SK-N-SH (cell line): ENCODE results near the gene NKD1. TPM values are rescaled to one million over a fixed set of nuclear protein-coding genes. Genes with fewer than 3 reads are reported as not detected.

Source experiments
- CTCF ChIA-PET: fragments of 300-600, 350-600 bp; formaldehyde crosslinking; extraction: SDS; loops from one replicate; lab custom pipeline; 2021; lab: Yijun Ruan, JAX
- POLR2A ChIA-PET: fragments of 350-600 bp; sonication (Branson Sonifier 250); formaldehyde crosslinking; extraction: SDS; loops from one replicate; lab custom pipeline; 2020; ENCODE audit warnings: antibody characterized with exemption, inconsistent platforms; lab: Yijun Ruan, JAX
- DNase-seq: peaks from one replicate; pipeline ENCODE4 v3.0.0; 2012
- H2AFZ ChIP-seq: fragments of 200-600 bp; sonication (generic); 2 replicates; pipeline ENCODE4 v1.8.1; 2016; ENCODE audit warnings: antibody characterized with exemption, mild to moderate bottlenecking, low read depth
- H3F3A ChIP-seq: fragments of 200-600 bp; sonication (generic); replicated peaks from 2 replicates; pipeline ENCODE3; 2016; ENCODE audit warnings: antibody characterized with exemption, mild to moderate bottlenecking; ENCODE audit not compliant: insufficient read depth
- H3K27ac ChIP-seq, 2 experiments: fragments of 200-500 bp in 1 of 2; fragments of 200-600 bp in 1 of 2; sonication (Bioruptor generic) in 1 of 2; sonication (generic), shearing (Covaris generic) in 1 of 2; 2 replicates each; pipeline versions ENCODE4 v1.5.1 to v1.6.1; 2014 to 2016; ENCODE audit warnings: low read depth in 2 of 2, inconsistent platforms in 1 of 2, low read length in 1 of 2, mild to moderate bottlenecking in 1 of 2, mixed read lengths in 1 of 2
- H3K27me3 ChIP-seq: fragments of 200-600 bp; sonication (generic), shearing (Covaris generic); 2 replicates; pipeline ENCODE4 v1.6.1; 2016; ENCODE audit warnings: mixed run types; ENCODE audit not compliant: insufficient read depth
- H3K36me3 ChIP-seq, 2 experiments: fragments of 200-500 bp in 1 of 2; fragments of 200-600 bp in 1 of 2; sonication (Bioruptor generic) in 1 of 2; sonication (generic) in 1 of 2; replicated peaks in 1 of 2; 2 replicates each; pipeline versions ENCODE3 to v1.5.1; 2014 to 2016; ENCODE audit warnings: low read length in 1 of 2, mild to moderate bottlenecking in 1 of 2; ENCODE audit not compliant: insufficient read depth in 2 of 2, control insufficient read depth in 1 of 2
- H3K4me1 ChIP-seq, 2 experiments: fragments of 200-500 bp in 1 of 2; fragments of 200-600 bp in 1 of 2; sonication (Bioruptor generic) in 1 of 2; sonication (generic), shearing (Covaris generic) in 1 of 2; 2 replicates each; pipeline versions ENCODE4 v1.5.1 to v1.6.1; 2014 to 2016; ENCODE audit warnings: low read depth in 1 of 2, low read length in 1 of 2, mixed run types in 1 of 2; ENCODE audit not compliant: insufficient read depth in 2 of 2, control insufficient read depth in 1 of 2
- H3K4me2 ChIP-seq: fragments of 200-600 bp; sonication (generic), shearing (Covaris generic); 2 replicates; pipeline ENCODE4 v1.6.1; 2017; ENCODE audit warnings: mixed run types
- H3K4me3 ChIP-seq, 2 experiments: fragments of 200-500 bp in 1 of 2; fragments of 200-600 bp in 1 of 2; sonication (Bioruptor generic) in 1 of 2; sonication (generic), shearing (Covaris generic) in 1 of 2; 2 replicates each; pipeline versions ENCODE4 v1.5.1 to v1.8.1; 2014 to 2016; ENCODE audit warnings: low read depth in 2 of 2, inconsistent platforms in 1 of 2, low read length in 1 of 2, mild to moderate bottlenecking in 1 of 2, mixed read lengths in 1 of 2, moderate library complexity in 1 of 2
- H3K79me2 ChIP-seq: fragments of 200-600 bp; sonication (generic); 2 replicates; pipeline ENCODE4 v1.8.1; 2017; ENCODE audit warnings: mild to moderate bottlenecking; ENCODE audit not compliant: insufficient read depth
- H3K9ac ChIP-seq: fragments of 200-600 bp; sonication (generic); 2 replicates; pipeline ENCODE4 v1.6.1; 2017; ENCODE audit warnings: mixed run types
- H3K9me2 ChIP-seq: fragments of 200-600 bp; sonication (generic); 2 replicates; pipeline ENCODE4 v1.6.1; 2017; ENCODE audit warnings: mixed run types
- H3K9me3 ChIP-seq: fragments of 200-600 bp; sonication (generic); 2 replicates; pipeline ENCODE4 v1.6.1; 2017; ENCODE audit warnings: mixed run types, mild to moderate bottlenecking, moderate library complexity
- H4K20me1 ChIP-seq: fragments of 200-600 bp; sonication (generic); 2 replicates; pipeline ENCODE4 v1.6.1; 2017; ENCODE audit warnings: mild to moderate bottlenecking, mixed run types; ENCODE audit not compliant: insufficient read depth
- CHD2 ChIP-seq: fragments of 150-350 bp; IDR thresholded peaks from 2 replicates; pipeline ENCODE4 v1.6.1; 2018; ENCODE audit warnings: low read length; ENCODE audit not compliant: partially characterized antibody
- ELF1 ChIP-seq: IDR thresholded peaks from 2 replicates; pipeline ENCODE4 v1.4.0; 2012
- EP300 ChIP-seq, 2 experiments: IDR thresholded peaks; 2 replicates each; pipeline versions ENCODE4 v1.4.0 to v1.6.1; 2012; ENCODE audit warnings: borderline replicate concordance in 1 of 2, low read depth in 1 of 2, low read length in 1 of 2
- EZH2phosphoT487 ChIP-seq: fragments of 200-600 bp; sonication (generic); IDR thresholded peaks from 2 replicates; pipeline ENCODE4 v1.6.1; 2017; ENCODE audit warnings: low read depth, mixed run types, mild to moderate bottlenecking, antibody characterized with exemption, moderate library complexity, borderline replicate concordance
- FOXM1 ChIP-seq: IDR thresholded peaks from 2 replicates; pipeline ENCODE4 v1.4.0; 2012; ENCODE audit warnings: low read depth, mild to moderate bottlenecking
- IRF3 ChIP-seq: fragments of 150-350 bp; IDR thresholded peaks from 2 replicates; pipeline ENCODE4 v1.6.1; 2016; ENCODE audit warnings: mild to moderate bottlenecking, low read depth, low read length
- MAX ChIP-seq: IDR thresholded peaks from 2 replicates; pipeline ENCODE4 v1.4.0; 2012; ENCODE audit warnings: low read depth
- NFIC ChIP-seq: IDR thresholded peaks from 2 replicates; pipeline ENCODE4 v1.4.0; 2012; ENCODE audit warnings: borderline replicate concordance
- PBX3 ChIP-seq: IDR thresholded peaks from 2 replicates; pipeline ENCODE4; 2012
- RAD21 ChIP-seq: IDR thresholded peaks from 2 replicates; pipeline ENCODE4 v1.6.1; 2012; ENCODE audit warnings: mild to moderate bottlenecking, low read length
- REST ChIP-seq: IDR thresholded peaks from 2 replicates; pipeline ENCODE4 v1.6.1; 2012; ENCODE audit warnings: mild to moderate bottlenecking, low read depth, low read length, moderate library complexity
- RFX5 ChIP-seq: IDR thresholded peaks from 2 replicates; pipeline ENCODE4 v1.6.1; 2012; ENCODE audit warnings: mild to moderate bottlenecking, improper control_type of control experiment, low read length
- SMC3 ChIP-seq: IDR thresholded peaks from 2 replicates; pipeline ENCODE4 v1.6.1; 2012; ENCODE audit warnings: low read depth, low read length, improper control_type of control experiment
- TAF1 ChIP-seq: IDR thresholded peaks from 2 replicates; pipeline ENCODE4 v1.6.1; 2012; ENCODE audit warnings: low read depth, mild to moderate bottlenecking, low read length, moderate library complexity, borderline replicate concordance
- TCF12 ChIP-seq: IDR thresholded peaks from 2 replicates; pipeline ENCODE4 v1.4.0; 2012
- TEAD4 ChIP-seq: IDR thresholded peaks from 2 replicates; pipeline ENCODE4 v1.4.0; 2012; ENCODE audit warnings: mild to moderate bottlenecking, borderline replicate concordance; ENCODE audit not compliant: insufficient read depth
- YY1 ChIP-seq: IDR thresholded peaks from 2 replicates; pipeline ENCODE4 v1.4.0; 2012; ENCODE audit warnings: low read depth, mild to moderate bottlenecking
- ZBTB33 ChIP-seq: IDR thresholded peaks from 2 replicates; pipeline ENCODE4 v1.4.0; 2012; ENCODE audit warnings: low read depth, borderline replicate concordance
- WGBS: methylation state at CpG from one replicate; pipeline ENCODE4 v1.1.6; 2017; ENCODE audit warnings: low lambda C conversion rate; 5-methylcytosine and 5-hydroxymethylcytosine counted together
- polyA plus RNA-seq, 3 experiments: library from polyadenylated mRNA; depleted of rRNA; stranded (reverse); fragments of >200 nt; gene quantifications; 2 replicates each; pipeline ENCODE4 v1.2.3, GENCODE V29; 2012

The NKD1 gene
- polyA plus RNA-seq, 1 of the 3 experiments (the other 2 are of a cell fraction): 0.02 TPM

- TF ChIP-seq REST (no peak), ELF1 (no peak)
Measured at GRCh38 chr16:50553182-50553710, 5.0 kb downstream of the NKD1 start (continued).

- Histone ChIP-seq H3K27ac (no peak overlapping the region), H4K20me1 (no peaks in the 10 kb centered on the region), H3K4me3 (no peak overlapping the region), H3K9ac (no peak overlapping the region), H3K79me2 (no peaks in the 10 kb centered on the region), H3K9me2 (no peaks in the 10 kb centered on the region), H2AFZ (no peak overlapping the region), H3K27me3 (peaks cover 20% of the 10 kb centered on the region), H3K36me3 (no peaks in the 10 kb centered on the region), H3K9me3 (no peaks in the 10 kb centered on the region), H3K4me2 (no peak overlapping the region), H3K4me1 (peaks cover 0 to 9% of the 10 kb centered on the region in 2 experiments; a peak in 1 of 4 replicates), H3F3A (no peaks in the 10 kb centered on the region)
- no peak for DNase-seq
- TF ChIP-seq MAX: no peak
- no peak for TF ChIP-seq SMC3
- TF ChIP-seq RAD21: no peak
- no peak for TF ChIP-seq REST
- TF ChIP-seq EZH2phosphoT487: no peak
- no peak for TF ChIP-seq TCF12
- TF ChIP-seq IRF3: no peak
- no peak for TF ChIP-seq TAF1
- no peak for TF ChIP-seq YY1
- no peak for TF ChIP-seq PBX3
- TF ChIP-seq ELF1: no peak
- no peak for TF ChIP-seq TEAD4
- no peak for TF ChIP-seq NFIC
- no peak for TF ChIP-seq EP300 (IDR thresholded peaks at IDR 0.05; ENCODE audit: borderline replicate concordance in 1 of 2, low read depth in 1 of 2, low read length in 1 of 2)
- TF ChIP-seq CHD2: no peak
- no peak for TF ChIP-seq ZBTB33
- TF ChIP-seq FOXM1: no peak
- TF ChIP-seq RFX5: no peak
- 47% methylated on average over 4 of the region's 7 CpGs for WGBS
- ChIA-PET POLR2A (no interaction called here), CTCF (interaction anchor here (0.6 to 1.5 kb wide), 3 partner anchors 112 to 253 kb away, joined by 3 to 4 read pairs (median 3); no protein-coding TSS in a partner anchor)
Measured at GRCh38 chr16:50553731-50554360, 5.7 kb downstream of the NKD1 start.
